HG03571 (cell line): ENCODE data around the gene ARSG.
A peak's percentile ranks its signal among the peaks of the same experiment; 100 is the strongest.

ENCODE experiments used
- ATAC-seq: cut with Tn5 transposase; IDR thresholded peaks from one replicate; pipeline ENCODE4 v1.9.1; 2021; ENCODE audit not compliant: unreplicated experiment

ARSG gene

DNA sequence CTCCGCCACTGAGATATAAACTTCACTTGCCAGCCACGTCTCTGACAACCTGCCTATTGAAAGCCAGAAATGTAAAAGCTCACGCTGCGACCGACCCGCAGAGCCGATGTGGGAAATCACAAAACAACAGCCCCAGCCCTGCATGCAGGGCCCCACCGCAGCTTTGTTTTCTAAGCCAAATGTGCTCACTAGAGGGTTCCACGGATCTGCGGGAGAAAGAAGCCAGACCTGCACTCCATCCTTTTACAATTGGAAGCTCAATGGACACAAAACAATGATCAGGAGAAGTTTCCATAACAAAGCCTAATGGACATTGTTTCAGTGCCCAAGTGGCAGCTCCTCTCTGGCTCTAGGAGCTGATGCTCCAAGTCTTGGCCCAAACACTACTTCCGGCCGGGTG is 132.9 kb downstream of the ARSG start:
- ATAC-seq, result no peak

- ATAC-seq, result no peak
Measured at GRCh38 chr17:68424861-68425260, 133.6 kb downstream of the ARSG start.

DNA sequence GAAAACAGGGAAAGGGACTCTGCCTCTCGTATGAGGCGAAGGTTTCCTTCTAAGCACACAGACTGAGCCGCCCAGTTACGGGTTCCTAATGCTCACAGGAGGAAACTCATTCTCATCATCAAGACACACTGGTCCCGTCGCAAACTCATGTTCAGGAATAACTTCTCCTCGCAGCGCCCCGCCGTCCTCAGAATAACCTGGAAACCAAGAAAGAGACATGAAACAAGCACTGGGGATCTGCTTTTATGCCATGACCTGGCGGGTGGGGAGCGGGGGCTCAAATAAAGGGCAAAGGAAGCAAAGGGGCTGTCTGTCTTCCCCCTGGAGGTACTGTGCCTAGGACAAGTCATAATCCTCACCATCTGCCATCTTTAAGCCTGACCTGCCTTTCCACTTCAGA is 134.7 kb downstream of the ARSG start:
- no peak for ATAC-seq

DNA sequence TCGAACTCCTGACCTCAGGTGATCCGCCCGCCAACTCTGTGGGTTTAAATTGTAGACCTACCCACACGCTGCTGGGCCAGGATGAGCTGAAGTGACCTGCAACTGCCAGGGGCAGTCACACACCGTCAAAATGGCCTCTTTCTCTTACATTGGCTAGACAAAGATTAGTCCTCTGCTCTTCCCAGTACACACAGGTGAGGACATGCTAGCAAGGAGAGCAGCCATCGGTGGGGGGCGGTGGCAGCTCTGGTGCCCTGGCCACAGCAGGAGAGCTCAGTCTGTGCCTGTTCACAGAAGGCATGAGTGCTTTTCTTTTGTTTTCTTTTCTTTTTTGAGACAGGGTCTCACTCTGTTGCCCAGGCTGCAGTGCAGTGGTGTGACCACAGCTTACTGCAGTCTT is 136.3 kb downstream of the ARSG start:
- ATAC-seq, result no peak

- no peak for ATAC-seq
Measured at GRCh38 chr17:68428498-68429172, 137.3 kb downstream of the ARSG start.

DNA sequence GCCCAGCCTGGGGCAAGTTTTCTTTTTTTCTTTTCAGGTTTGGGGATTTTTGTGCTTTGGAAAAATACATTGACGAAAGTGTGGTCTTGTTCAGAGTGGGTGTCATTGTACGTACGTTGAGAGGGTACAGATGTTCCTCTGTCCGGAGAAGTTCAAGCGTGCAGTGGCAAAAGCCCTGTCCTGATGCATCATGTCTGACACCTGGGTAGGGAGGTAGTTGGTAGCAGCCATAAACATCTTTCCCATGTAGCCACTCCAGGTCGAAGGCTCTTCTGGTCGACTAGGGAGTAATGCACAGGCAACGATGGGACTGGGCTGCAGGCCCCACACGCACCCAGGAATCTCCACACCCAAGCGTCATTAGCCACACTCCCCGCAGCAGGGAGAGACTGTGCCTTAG is 138.6 kb downstream of the ARSG start:
- no peak for ATAC-seq

DNA sequence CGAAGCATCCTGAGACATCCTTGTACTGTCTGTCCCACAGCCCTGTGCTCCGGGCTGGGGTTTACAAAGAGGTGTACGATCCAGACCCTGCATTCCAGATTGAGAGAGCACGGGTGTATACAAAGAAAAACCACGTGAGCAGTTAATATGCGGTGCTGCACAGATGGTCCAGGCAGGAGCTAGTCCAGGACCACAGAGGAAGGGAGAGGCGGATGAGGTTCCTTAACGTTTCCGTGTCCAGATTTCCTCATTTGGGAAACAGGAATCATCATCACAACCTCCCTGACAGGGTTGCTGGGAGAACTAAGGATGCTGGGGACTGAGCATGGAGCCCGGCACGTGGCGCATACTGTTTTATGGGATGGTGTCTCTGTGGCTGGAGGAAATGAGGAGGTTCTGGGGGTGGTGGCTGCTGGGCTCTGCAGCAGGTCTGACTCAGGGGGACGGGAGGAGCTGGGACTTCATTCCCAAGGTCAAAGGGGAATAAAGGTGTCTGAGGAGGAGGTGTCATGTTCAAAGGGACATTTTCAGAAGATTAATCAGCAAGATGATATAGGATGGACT is 139.8 kb downstream of the ARSG start:
- ATAC-seq, result no peak

DNA sequence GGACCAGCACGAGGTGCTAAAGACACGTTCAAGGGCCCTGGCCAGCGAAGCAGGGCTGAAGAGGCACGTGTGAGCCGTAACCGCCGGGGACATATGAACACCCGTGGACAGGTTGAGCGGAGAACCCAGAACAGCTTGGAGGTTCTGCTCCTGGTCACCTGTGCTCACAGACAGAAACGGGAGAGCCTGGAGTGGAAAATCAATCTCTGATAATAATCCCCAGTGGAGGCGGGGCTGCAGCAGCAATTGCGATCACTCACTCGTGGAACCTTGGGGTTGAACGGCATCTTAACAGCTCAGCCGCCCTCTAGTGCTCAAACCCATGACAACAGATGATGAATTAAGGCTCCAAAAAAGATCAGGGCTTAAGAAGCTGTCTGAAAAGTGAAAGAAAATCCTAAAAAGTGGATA is 140.4 kb downstream of the ARSG start:
- ATAC-seq, result no peak

DNA sequence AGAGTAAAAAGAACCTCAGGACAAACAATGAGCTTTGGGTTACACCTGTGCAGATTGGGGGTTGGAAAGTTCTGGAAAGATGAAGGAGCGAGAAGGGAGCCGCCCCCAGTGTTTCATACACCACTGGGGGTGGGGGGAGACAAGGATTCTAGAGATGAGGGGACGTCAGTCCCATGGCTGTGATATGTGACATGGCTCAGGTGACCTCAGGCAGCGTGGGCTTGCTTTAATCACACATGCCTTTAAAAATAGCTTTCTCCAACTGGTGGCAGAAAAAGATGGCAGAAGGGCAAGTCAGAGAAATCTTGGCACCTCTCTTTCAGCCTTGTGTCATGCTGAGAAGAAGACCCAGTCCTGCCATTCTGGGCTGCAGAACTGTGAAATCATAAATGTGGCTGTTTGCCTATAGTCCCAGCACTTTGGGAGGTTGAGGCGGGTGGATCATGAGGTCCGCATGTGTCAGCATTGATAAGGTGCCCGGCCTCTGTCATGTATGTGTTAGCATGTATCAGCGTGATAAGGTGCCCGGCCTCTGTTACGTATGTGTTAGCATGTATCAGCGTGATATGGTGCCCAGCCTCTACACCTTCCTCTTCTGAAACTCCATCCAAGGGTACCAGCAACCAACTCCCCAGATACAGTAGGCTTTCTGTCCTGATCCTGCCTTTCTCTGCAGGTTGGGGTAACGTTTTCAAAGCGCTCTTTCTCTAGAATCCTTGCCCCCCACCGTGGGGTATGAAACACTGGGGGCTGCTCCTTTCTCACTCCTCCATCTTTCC is 141.0 kb downstream of the ARSG start:
- no peak for ATAC-seq

DNA sequence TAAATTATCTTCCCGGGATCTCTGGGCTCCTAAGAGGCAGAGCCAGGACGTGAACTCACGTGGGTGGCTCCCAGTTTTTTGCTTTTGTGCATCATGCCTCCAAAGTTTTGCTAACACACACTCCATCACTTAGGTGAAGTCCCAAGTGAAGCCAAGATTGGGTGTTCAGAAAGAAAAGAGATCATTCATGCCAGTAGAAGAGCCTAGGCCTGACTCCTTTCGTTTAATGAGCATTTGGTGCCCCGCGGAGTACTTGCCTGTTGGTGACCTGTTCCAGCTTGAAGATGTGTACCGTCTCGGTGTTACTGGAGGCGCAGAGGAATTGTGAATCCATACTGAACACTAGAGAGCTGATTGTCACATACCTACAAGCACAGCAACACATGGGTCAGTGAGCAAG is 141.9 kb downstream of the ARSG start:
- no peak for ATAC-seq

DNA sequence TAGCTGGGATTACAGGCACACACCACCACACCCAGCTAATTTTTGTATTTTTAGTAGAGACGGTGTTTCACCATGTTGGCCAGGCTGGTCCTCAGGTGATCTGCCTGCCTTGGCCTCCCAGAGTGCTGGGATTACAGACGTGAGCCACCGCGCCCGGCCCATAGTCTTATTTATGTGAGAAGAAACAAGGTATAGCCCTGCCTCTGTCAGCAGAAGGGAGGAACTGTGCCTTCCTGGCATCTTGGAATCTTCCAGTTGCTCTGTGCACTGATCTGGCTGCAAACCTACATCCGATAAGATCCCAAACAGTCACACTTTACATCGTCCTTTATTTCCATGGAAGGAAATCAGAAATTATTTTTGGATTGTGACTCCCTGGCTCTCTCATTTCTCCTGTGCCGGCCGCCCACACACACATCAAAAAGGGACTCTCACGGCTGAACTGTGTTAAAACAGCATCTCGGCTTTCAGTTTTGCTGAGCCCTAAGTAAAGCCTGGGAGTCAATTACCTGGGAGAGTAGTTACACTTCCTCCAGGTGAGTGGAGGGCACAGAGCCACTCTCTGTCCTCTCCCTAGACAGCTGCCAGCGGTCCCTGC is 142.7 kb downstream of the ARSG start:
- no peak for ATAC-seq

GRCh38 chr17:68435361-68435760 is 144.1 kb downstream of the ARSG start:
- no peak for ATAC-seq

GRCh38 chr17:68435876-68436842 is 144.9 kb downstream of the ARSG start:
- ATAC-seq, result no peak

DNA sequence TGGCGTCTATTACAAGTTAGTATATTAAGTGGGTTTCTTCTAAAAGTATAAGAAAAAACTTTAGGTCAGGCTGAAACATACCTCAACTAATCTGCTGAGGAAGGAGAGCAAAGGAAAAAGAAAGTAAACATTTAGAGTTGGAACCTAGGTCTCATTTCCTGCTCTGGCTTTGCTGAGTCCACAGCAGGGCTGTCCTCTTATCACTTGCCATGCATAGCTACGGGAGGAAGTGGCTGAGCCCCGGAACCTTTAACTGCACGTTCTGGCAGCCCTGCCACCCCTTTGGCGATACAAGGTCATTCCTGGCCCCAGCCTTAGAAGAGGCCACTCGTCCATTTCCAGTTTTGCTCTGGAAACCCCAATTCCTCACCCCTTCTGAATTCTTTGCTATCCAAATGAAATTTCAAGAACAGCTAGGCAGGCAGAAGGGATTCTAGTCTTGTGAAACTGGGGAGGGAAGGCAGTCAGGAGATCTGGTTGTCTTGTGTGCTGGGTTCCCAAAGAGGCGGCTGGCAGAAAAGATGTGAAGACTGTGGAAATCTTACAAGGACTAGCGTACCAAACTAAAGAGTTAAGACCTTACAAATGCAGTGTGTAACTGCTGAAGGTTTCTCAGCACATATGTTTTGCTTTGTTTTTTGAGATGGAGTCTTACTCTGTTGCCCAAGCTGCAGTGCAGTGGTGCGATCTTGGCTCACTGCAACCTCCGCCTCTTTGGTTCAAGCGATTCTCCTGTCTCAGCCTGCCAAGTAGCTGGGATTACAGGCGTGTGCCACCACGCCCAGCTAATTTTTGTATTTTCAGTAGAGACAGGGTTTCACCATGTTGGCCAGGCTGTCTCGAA is 146.9 kb downstream of the ARSG start:
- ATAC-seq, result peak; percentile 70

DNA sequence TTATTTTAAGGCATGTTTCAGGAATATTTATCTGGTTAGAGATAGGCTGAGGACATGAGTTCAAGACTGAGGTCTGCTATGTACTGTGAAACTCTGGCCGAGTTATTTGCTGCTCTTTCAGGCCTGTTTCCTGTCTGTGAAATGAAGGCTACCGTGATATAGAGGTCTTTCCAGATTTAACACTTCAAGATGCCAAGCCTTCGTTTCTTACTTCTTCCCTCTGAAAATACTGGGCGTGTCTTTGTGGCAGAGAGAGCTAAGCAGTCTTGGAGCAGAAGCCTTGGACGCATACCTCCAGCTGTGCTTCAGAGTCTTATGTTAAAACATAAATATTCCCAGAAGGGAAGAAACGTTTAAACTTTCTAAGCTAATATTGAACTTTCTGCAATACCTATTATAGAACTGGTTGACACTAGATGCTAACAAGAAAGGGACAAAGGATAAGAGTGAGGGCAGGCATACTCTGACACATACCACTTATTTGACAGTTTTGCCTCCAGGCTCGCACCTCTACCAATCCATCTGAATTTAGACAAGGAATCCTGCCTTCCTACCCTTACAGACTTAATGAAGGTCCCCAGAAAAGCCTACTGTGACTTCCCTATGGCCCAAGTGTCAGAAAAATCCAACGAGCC is 148.5 kb downstream of the ARSG start:
- ATAC-seq, result no peak

- ATAC-seq, result no peak
Measured at GRCh38 chr17:68440526-68440925, 149.2 kb downstream of the ARSG start.

DNA sequence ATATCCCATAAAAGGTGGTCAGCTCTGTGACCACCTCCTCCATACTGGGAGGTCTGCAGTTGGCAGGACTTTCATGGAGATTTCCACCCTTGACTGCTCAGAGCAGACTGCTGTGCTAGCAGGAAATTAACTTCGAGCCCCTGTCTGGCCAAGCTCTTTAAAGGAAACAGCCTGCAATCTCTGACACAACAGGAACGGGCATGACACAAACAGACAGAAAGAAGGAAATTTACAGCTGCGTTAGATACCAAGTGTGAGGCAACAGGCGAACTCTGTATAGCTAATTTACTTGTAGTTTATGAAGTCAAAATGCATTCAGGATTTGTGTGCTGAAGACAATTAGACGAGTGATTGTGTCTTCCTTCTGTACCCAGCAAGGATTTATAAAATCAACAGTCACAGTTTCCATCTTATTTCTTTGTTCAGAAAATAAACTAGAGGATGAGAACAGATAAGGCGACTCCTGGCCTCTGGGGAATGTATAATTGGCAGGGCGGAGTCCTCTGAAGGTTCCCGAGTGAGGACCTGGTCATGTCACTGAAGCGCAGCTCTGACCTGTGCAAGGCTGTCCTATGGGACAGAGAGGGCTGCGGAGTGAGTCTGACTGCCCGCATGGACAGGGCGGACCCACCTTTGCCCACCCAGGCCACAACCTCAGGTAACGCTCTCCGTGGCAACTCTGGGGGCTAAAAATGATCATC is 149.9 kb downstream of the ARSG start:
- no peak for ATAC-seq

DNA sequence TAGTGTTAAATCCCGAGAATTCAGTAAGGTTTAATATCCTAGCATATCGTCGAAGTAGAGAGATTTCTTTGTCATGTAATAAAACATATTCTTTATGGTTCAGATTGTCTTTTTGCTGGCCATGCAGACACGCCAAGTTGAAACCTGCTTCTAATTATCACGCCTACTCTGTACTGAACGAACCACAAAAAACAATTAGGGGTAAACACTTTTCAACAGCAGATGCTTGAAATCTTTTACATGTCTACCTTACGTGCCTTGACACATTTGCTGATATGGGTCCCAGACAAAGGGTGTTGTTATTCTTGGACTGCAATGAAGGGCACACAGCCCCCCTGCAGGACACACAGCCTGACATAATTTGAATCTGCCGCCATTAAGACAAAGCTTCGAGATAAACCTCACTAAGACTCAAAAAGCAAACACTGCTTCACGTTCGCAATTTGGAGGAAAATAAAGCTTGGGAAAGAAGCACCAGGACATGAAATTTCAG is 152.7 kb downstream of the ARSG start:
- no peak for ATAC-seq

DNA sequence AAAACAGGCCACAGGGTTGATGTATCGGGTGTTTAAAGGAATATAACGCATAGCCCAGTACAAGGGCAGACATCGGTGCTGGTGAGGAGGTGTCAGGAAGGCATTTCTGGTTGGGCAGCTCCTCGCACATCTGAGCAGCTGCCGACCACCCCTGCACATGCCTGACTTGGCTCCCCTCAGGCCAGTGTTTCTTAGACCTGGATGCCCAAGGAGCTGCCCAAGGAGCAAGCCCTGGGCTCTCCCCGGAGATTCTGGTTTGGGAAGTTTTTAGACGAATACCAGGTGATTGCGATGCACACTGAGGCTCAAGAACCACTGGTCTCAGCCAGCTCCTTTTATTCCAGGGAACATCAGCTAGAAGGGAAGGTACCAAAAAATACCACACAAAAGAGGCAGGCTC is 154.4 kb downstream of the ARSG start:
- ATAC-seq, result no peak
